IMR-90 (cell line): ENCODE data around the gene DDC.
"Not testable (repeated sequence)": the region's sequence is repeated elsewhere in the genome, so short reads cannot be mapped to it uniquely, and the experiment has no call there.

Experiments
- BHLHE40 ChIP-seq: fragments of 150-350 bp; IDR thresholded peaks from 2 replicates; pipeline ENCODE4 v1.6.1; 2016; ENCODE audit warnings: mild to moderate bottlenecking, low read depth, low read length
- CTCF ChIP-seq: conservative IDR thresholded peaks from 2 replicates; pipeline ENCODE4 v1.5.1; 2012; ENCODE audit warnings: mild to moderate bottlenecking, low read depth, low read length, improper control_type of control experiment
- ELK1 ChIP-seq: fragments of 150-350 bp; IDR thresholded peaks from 2 replicates; pipeline ENCODE4 v1.6.1; 2016; ENCODE audit warnings: low read depth, mild to moderate bottlenecking, low read length, moderate library complexity, borderline replicate concordance
- MAFK ChIP-seq: IDR thresholded peaks from 2 replicates; pipeline ENCODE4 v1.6.1; 2012; ENCODE audit warnings: low read depth, low read length, improper control_type of control experiment
- MAZ ChIP-seq: IDR thresholded peaks from 2 replicates; pipeline ENCODE4 v1.6.1; 2012; ENCODE audit warnings: low read depth, mild to moderate bottlenecking, low read length, improper control_type of control experiment, moderate library complexity, borderline replicate concordance
- MXI1 ChIP-seq: IDR thresholded peaks from 2 replicates; pipeline ENCODE4 v1.6.1; 2012; ENCODE audit warnings: low read depth, mild to moderate bottlenecking, low read length, moderate library complexity, borderline replicate concordance
- POLR2A ChIP-seq: IDR thresholded peaks from 2 replicates; pipeline ENCODE4 v1.6.1; 2012; ENCODE audit warnings: mild to moderate bottlenecking, low read depth, low read length
- RAD21 ChIP-seq: IDR thresholded peaks from 2 replicates; pipeline ENCODE4 v1.6.1; 2012; ENCODE audit warnings: low read length, improper control_type of control experiment
- RCOR1 ChIP-seq: IDR thresholded peaks from 2 replicates; pipeline ENCODE4 v1.6.1; 2012; ENCODE audit warnings: mild to moderate bottlenecking, low read length, improper control_type of control experiment; ENCODE audit not compliant: insufficient replicate concordance
- RFX5 ChIP-seq: IDR thresholded peaks from 2 replicates; pipeline ENCODE4 v1.8.0; 2012; ENCODE audit warnings: low read depth, mild to moderate bottlenecking, low read length, moderate library complexity

GRCh38 chr7:50458651-50459050 lies 106.6 kb downstream of the DDC start:
- TF ChIP-seq RCOR1, RAD21, MAZ, CTCF, MXI1, POLR2A, MAFK, RFX5, BHLHE40, ELK1: not testable (repeated sequence)
